ENCODE data around the gene LSM5.
A peak's percentile ranks its signal among the peaks of the same experiment; 100 is the strongest.
"Not testable (repeated sequence)": the region's sequence is repeated elsewhere in the genome, so short reads cannot be mapped to it uniquely, and the experiment has no call there.

LSM5 gene

GRCh38 chr7:32506266-32507054 is 16.3 kb upstream of the LSM5 start:
- DNase-seq (ENCODE audit: low spot score): peak; percentile 17

DNA sequence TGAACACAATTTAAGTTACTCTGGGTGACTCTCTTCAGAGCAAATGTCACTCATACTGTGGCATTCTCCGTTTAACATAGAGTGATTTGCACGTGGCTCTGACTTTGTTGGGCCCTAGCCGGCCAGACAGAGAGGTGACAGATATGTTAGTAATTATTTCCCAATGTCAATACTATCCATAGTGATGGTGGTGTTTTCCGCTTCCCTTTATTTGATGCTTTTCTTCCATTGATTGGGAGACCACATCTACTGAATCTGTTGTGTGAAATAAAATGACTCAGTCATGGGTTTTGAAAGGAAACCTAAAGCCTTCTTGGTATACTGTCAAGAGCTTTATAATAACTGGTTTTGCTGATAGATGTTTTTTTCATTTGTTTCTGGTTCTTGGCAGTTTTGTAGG is 12.5 kb upstream of the LSM5 start:
- no peak for DNase-seq (ENCODE audit: low spot score)

- DNase-seq (ENCODE audit: low spot score): no peak
These were observed 11.3 kb upstream of the LSM5 start for GRCh38 chr7:32501522-32501921.

DNA sequence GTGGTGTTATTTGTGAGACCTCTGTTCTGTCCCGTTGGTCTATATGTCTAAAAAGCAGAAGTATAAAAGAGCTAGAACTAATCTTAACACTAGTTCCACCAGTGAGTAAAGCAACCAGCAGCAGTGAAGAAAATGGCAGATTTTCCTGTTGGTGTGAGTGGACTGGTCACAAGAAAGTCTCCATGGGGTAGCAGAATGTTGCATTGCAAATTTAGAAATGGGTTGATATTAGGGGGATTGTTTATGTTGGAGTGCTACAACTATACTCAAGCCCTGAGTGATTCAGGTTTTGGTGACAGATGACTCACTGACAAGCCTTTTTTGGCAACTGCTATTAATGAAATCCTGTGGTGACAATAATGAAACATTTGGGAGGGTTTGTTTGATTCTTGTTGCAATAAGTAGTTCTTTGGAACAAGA is 10.8 kb upstream of the LSM5 start:
- DNase-seq (ENCODE audit: low spot score): no peak

DNA sequence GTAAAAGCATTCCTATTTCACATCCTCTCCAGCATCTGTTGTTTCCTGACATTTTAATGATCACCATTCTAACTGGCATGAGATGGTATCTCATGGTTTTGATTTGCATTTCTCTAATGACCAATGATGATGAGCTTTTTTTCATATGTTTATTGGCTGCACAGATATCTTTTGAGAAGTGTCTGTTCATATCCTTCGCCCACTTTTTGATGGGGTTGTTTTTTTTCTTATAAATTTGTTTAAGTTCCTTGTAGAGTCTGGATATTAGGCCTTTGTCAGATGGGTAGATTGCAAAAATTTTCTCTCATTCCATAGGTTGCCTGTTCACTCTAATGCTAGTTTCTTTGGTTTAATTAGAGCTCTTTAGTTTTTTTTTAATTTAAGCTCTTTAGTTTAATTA is 10.0 kb upstream of the LSM5 start:
- not testable (repeated sequence) for DNase-seq (ENCODE audit: low spot score)

- not testable (repeated sequence) for DNase-seq (ENCODE audit: low spot score)
These were observed 9.6 kb upstream of the LSM5 start for GRCh38 chr7:32499755-32500154.

DNA sequence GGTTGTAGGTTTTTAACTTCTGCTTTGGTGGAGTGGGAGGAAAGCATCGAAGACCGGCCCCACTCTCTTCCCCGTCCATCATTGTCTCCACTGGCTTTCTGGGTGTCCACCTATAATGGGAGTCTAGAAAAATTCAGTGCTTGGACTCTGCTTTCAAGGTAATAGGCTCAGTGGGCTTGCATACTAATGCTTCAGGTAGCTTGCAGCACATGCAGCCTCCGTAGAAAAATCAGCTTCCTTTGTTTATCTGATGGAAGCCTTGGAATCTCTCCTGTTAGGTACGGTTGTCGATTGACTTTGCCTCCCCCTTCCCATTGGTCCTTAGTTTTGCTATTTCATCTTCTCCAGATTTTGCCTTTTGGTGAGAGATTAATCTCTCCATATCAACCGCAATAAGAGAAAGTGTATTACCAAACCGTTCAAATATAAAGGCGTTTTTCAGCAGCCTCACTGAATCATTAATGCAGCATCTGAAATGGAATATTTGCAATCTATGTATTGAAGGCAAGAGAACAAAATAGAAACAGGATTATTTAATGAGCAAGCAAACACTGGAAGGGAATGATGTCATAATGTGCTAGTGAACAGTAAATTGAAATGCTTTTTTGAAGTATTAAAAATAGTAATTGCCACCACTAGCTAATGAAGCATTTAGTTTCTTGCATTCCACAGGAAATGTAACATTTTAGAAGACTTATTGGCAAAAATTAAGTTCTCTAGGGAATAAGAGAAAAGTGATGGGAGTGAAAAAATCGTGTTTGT is 6.1 kb upstream of the LSM5 start:
- peak; percentile 41 for DNase-seq (ENCODE audit: low spot score)

DNA sequence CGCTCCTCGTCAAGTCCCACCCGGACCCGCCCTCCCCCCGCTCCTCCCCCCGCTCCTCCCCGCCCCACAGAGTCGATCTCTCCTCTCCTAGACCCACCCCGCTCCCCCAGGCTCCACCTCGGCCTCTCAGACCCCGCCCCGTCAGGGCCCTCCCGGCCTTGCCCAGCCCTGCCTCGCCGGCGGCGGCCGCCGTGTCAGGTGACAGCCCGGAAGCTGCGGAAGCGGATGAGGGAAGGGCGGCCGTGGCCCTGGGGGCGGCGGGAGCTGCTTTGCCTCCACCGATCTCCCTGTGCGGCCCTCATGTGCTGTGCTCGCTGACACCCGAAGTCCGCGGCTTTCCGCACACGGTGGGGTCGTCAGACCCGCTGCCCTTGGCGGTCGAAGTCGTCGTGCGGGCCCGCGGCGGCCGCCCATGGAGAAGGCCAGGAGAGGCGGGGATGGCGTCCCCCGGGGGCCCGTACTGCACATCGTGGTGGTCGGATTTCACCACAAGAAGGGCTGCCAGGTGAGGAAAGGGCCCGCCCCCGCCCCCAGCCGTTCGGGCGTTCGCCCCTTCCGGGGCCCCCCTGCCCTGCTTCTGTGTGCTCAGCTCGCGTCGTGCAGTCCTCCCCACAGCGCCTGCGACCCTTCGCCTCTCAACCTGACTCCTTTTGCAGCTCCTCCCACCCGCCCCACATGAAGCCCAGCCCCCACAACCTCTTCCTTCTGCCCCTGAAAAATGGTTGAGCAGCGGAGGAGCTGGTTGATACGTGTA is 5.3 kb upstream of the LSM5 start, which contains the start of gene AVL9:
AVL9 (plus strand) TSS at position 192 of the 754 bp plus-strand sequence; CDS start at position 413, 221 bp downstream.
- peak; percentile 93 for DNase-seq (ENCODE audit: low spot score)

DNA sequence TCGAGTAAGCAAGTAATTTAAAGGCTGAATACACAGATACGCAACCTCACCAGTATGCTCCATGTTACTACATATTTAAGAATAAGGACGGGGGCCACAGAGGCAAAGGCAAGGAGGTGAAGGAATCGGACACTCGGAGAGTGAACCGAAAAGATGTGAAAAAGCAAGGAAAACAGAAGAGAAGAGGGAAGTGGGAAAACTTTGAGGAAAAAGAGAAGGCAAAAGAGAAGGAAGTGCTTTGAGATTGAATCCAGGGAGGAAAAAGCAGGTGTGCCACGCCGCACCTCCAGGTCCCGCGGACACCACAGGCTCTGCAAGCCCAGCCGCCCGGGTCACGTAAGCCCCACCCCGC is 4.7 kb upstream of the LSM5 start:
- DNase-seq (ENCODE audit: low spot score): no peak

DNA sequence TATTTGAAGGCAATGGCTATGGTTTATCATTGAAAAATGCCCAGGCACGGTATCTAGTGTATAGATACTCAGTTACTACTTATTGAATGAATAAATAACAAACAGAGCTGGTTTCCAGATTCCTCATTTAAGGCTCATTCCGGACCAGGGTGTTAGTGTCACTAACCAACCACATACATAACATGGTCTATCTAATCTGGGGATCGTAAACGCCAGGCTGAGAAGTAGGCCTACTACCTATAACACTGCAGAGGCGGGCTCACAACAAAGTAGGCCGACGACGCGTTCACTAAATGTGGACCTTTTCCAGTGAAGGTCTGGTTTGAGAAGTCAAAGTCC is 423 bp downstream of the LSM5 start:
- no peak for DNase-seq (ENCODE audit: low spot score)

GRCh38 chr7:32481921-32482320 is 8.3 kb downstream of the LSM5 start:
- DNase-seq (ENCODE audit: low spot score): no peak

- DNase-seq (ENCODE audit: low spot score): no peak
These were observed 9.0 kb downstream of the LSM5 start for GRCh38 chr7:32481176-32481575.

DNA sequence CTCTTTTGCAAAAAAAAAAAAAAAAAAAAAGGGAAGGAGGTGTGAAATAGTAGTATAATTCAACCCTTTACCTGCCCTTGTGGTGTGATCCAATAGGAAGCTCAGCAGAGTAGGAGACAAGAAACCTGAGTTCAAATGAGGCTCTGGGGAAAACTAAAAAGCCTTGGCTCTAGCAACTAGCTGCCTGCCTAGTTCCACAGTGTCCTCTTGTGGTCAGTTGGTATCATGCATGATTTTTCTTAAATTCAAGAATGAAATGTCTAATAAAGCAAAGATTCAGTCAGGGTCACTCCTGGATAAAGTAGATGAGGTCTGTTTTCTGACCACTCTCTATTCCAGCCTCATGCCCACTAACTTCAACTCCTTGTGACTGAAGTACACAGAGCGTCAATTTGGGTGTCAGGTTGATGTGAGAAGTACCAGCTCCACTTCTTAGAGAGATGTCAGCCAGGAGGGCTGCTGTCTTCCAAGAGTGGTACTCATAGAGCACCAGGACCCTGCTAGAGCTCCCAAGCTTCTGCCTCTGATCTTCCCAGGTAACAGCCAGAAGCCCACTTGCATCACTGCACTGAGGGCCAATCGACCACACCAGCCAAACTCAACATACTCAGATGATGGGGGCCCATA is 10.5 kb downstream of the LSM5 start:
- peak; percentile 23 for DNase-seq (ENCODE audit: low spot score)

GRCh38 chr7:32477649-32477980 is 12.6 kb downstream of the LSM5 start:
- no peak for DNase-seq (ENCODE audit: low spot score)

GRCh38 chr7:32476816-32477648 is 13.1 kb downstream of the LSM5 start:
- DNase-seq (ENCODE audit: low spot score): no peak

GRCh38 chr7:32474008-32474407 is 16.2 kb downstream of the LSM5 start:
- DNase-seq (ENCODE audit: low spot score): no peak

GRCh38 chr7:32472015-32472414 is 18.2 kb downstream of the LSM5 start:
- DNase-seq (ENCODE audit: low spot score): no peak

DNA sequence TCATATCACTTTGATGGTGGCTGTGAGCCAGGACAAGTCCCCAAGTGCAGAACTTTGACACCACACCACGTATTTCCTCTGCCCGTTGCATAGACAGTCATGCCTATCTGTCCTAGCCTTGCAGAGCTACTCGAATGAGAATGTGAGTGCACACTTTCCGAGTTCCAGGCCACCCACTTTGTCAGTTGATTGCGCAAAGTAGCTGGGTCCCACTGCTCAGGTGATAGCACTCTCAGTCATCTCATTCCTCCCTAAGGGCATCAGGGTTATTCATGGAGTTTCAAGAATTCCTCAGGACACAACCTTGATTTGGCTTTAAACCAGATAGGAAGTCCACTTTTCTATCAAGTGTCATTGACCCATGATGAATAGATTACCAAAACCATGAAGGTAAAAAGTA is 19.3 kb downstream of the LSM5 start:
- no peak for DNase-seq (ENCODE audit: low spot score)

- not testable (repeated sequence) for DNase-seq (ENCODE audit: low spot score)
These were observed 20.2 kb downstream of the LSM5 start for GRCh38 chr7:32470004-32470403.

DNA sequence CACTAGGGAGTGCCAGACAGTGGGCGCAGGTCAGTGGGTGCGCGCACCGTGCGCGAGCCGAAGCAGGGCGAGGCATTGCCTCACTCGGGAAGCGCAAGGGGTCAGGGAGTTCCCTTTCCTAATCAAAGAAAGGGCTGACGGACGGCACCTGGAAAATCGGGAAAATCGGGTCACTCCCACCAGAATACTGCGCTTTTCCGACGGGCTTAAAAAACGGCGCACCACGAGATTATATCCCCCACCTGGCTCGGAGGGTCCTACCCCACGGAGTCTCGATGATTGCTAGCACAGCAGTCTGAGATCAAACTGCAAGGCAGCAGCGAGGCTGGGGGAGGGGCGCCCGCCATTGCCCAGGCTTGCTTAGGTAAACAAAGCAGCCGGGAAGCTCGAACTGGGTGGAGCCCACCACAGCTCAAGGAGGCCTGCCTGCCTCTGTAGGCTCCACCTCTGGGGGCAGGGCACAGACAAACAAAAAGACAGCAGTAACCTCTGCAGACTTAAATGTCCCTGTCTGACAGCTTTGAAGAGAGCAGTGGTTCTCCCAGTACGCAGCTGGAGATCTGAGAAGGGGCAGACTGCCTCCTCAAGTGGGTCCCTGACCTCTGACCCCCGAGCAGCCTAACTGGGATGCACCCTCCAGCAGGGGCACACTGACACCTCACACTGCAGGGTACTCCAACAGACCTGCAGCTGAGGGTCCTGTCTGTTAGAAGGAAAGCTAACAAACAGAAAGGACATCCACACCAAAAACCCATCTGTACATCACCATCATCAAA is 25.4 kb downstream of the LSM5 start:
- not testable (repeated sequence) for DNase-seq (ENCODE audit: low spot score)

DNA sequence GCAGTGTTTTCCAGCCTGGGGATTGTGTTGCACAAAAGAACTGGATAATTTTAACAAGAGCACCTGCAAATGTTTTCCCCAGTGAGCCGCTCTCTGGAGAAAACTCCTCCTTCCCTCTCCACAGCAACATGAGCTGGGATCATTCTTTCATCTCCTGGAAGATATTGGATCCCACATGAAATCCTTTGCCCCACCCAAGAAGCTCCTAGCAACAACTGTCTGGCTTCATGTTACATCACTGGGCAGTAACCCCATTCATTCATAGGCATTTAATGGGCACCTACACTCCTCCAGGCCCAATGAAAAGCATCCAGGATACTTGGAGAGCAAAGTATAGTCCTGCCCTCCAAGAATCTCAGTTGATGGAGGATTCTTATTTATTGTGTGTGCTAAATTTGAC is 27.2 kb downstream of the LSM5 start:
- no peak for DNase-seq (ENCODE audit: low spot score)

Data from hematopoietic multipotent progenitor cell treated with erythropoietin and hydrocortisone succinate and interleukin-3 and kit ligand, for 17 days (in vitro differentiated cells).